Forelimb muscle (tissue), 1 donor: ENCODE measurements around the gene AK1. TPM values are rescaled to one million over a fixed set of nuclear protein-coding genes. Genes with fewer than 3 reads are reported as not detected.
"Not testable (repeated sequence)": the region's sequence is repeated elsewhere in the genome, so short reads cannot be mapped to it uniquely, and the experiment has no call there.

Source experiments
- DNase-seq: peaks from one replicate; pipeline ENCODE4 v3.0.0-alpha.2; 2013; ENCODE audit warnings: low read depth
- polyA plus RNA-seq: library from polyadenylated mRNA; unstranded; fragments of 120-200 nt; gene quantifications from one replicate; pipeline ENCODE4 v1.2.1, GENCODE V29; 2013; ENCODE audit not compliant: insufficient read length

The AK1 gene
- polyA plus RNA-seq, 1 donor, result 1,272 TPM

- DNase-seq, result no peak
Measured at GRCh38 chr9:127848756-127849504, 28.5 kb downstream of the AK1 start.

DNA sequence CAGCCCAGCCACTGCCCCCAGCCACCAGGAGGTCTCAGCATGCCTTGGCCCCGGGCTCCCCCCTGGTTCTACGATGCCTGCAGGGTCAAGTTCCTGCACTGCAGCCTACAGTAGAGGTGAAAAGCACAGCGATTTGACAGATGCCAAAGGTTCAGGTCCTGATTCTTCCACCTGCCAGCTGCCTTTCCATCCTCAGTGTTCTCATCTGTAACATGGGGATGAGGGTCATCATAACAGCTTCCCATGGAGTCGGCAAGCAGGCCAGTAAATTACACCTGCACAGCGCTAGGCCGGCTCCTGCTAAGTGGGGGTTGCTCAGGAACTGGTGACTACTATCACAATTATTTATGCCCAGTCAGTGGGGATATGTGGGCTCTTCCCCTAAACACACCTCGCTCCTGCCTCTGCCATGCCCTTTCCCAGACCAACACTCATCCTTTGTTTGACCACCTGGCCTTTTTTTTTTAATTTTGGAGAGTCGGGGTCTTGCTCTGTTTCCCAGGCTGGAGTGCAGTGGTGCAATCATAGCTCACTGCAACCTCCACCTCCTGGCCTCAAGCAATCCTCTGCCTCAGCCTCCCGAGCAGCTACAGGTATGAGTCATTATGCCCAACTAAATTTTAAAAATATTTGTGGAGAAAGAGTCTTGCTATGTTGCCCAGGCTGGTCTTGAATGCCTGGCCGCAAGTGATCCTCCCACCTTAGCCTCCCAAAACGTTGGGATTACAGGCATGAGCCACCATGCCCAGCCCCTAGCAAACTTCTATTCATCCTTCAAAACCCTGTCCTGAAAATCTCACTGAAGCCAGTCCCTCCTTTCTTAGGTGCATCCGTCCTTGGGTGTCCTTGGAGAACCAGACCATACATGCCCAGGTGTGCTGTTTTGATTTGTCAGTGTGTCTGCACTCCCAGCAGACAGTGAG lies 29.4 kb downstream of the AK1 start:
- DNase-seq, result no peak

GRCh38 chr9:127847178-127847510 lies 30.3 kb downstream of the AK1 start:
- DNase-seq, result no peak

GRCh38 chr9:127846443-127847177 lies 30.9 kb downstream of the AK1 start:
- no peak for DNase-seq

DNA sequence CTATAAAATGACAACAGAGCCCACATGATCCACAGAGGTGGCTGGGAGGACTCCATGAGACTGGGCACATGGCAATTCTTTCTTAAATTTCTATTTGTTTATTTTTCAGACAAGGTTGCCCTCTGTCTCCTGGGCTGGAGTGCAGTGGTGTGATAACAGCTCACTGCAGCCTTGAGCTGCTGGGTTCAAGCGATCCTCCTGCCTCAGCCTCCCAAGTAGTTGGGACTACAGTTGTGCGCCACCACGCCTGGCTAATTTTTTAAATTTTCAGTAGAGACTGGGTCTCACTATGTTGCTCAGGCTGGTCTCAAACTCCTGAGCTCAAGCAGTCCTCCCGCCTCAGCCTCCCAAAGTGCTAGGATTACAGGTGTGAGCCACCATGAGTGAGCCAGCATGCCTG lies 31.9 kb downstream of the AK1 start:
- not testable (repeated sequence) for DNase-seq

- no peak for DNase-seq
Measured at GRCh38 chr9:127844821-127845359, 32.6 kb downstream of the AK1 start.

- no peak for DNase-seq
Measured at GRCh38 chr9:127841087-127841835, 36.2 kb downstream of the AK1 start.

DNA sequence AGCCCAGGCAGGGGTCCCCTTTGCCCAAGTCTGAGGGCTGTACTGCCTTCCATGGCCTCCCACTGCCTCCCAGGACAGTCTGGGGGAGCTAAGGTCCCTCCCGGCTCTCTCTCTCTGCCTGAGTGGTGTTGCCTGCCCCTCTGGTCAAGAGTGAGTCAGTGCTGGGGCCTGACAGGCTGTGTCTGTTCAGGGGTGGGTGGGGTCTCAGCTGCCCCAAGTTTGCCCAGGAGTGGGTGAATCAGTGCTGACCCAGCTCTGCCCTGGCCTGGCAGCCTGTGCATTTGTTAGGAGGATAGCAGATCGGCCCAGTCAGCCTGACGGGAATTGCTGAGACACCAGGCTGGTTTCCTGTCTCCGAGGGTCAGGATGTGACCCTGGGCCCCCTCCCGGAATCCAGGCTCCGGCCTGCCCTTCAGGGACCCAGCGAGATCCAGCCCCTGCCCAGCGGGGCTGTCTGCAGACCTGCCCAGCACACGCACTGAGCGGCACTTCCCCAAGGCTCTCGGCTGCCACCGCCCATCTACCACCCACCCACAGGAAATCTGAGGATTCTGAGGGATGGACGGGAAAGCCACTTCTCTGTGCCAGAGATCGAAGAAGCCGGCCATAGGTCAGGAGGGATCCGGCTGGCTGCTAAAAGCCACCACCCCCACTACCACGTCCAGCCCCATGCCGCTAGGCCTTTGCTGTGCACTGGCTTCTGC lies 38.9 kb downstream of the AK1 start:
- DNase-seq, result no peak

GRCh38 chr9:127837346-127837745 lies 40.1 kb downstream of the AK1 start:
- no peak for DNase-seq

- not testable (repeated sequence) for DNase-seq
Measured at GRCh38 chr9:127836561-127836960, 40.9 kb downstream of the AK1 start.

DNA sequence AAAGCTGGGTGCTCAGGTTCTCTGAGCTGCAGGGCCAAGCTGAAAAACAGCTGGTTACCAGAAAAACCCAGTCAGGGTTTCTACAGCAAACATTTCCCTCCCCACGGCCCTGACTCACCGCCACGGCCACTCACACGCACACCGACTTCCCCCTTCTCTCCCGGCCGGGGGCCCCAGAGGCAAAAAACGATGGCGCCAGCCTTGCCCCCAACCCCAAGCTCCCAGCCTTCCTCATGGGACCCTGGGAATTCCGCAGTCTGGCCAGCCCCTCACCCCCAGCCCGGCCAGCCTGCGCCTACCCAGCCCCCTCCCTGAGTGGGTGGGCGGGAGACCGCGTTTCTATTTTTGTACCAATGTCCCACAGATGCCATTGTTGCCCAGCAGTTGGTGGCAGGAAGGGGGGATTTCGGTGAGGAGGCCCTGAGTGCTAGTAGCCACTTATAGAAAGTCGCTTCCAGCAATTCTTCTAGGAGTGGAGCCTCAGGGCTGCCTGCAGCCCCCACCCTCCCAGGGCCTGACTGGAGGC lies 41.4 kb downstream of the AK1 start:
- DNase-seq, result no peak

DNA sequence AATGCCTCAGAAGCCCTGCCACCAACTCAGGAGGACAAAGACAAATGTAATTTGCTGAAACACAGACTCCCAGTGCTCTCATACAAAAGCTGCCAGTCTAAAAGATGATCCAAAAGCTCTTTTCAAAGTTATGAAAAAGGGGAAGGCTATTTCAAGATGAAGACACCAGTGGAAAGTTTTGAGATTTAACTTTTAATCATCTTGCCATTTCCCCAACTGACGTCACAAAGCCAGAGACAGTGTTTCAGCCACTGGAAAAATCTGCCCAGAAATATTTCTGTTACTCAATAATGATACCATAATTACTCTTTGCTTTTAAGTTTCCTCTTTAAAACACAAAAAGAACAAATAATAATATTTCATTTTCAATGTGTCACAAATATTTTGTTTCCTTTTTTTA lies 43.9 kb downstream of the AK1 start:
- no peak for DNase-seq

DNA sequence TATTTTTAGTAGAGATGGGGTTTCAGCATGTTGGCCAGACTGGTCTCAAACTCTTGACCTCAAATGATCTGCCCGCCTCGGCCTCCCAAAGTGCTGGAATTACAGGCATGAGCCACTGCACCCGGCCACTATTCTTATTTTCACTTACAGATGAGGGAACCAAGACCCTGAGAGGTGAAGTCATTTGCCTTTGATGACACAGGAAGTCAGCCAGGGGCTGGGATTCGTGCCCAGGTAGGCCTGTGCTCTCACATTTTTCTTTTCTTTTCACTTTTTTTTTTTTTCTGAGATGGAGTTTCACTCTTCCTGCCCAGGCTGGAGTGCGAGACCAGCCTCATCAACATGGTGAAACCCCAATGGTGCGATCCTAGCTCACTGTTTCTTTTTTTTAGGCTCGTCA lies 45.2 kb downstream of the AK1 start:
- no peak for DNase-seq

GRCh38 chr9:127829205-127829906 lies 48.1 kb downstream of the AK1 start:
- no peak for DNase-seq

GRCh38 chr9:127828262-127829031 lies 49.0 kb downstream of the AK1 start:
- DNase-seq, result no peak

GRCh38 chr9:127826253-127826913 lies 51.1 kb downstream of the AK1 start:
- no peak for DNase-seq

GRCh38 chr9:127825319-127826051 lies 52.0 kb downstream of the AK1 start:
- no peak for DNase-seq

DNA sequence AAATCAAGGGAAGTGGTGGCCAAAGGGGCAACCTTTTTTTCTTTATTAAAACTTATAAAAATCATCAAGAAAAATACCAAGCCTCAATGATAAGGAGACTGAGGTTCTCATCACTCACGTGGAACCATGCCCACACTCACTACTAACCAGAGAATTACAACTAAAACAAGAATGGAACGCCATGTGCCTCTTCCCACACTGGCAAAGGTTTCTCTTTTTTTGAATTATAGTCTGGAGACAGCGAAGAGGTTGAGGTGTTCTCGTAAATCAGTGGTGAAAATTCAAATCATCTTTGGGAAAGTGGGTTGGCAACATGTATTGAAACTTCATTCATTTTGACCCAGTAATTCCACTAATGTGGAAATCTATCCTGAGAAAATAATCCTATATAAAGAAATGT lies 55.4 kb downstream of the AK1 start:
- DNase-seq, result no peak
